Brain microvascular endothelial cell (primary cell): ENCODE measurements around the gene ZNF394.
"Not testable (repeated sequence)": the region's sequence is repeated elsewhere in the genome, so short reads cannot be mapped to it uniquely, and the experiment has no call there.

ENCODE experiments used
- DNase-seq: peaks from one replicate; pipeline ENCODE4 v3.0.0-alpha.2; 2020
- H3K27ac ChIP-seq: fragments of 250-450 bp; sonication (Bioruptor Pico); 2 replicates; pipeline ENCODE4 v1.5.1; 2020; ENCODE audit warnings: mild to moderate bottlenecking, moderate library complexity
- H3K27me3 ChIP-seq: fragments of 250-450 bp; sonication (Bioruptor Pico); replicated peaks from 2 replicates; pipeline ENCODE4 v1.5.1; 2020; ENCODE audit warnings: mild to moderate bottlenecking
- H3K36me3 ChIP-seq: fragments of 250-450 bp; sonication (Bioruptor Pico); replicated peaks from 2 replicates; pipeline ENCODE4 v1.5.1; 2020; ENCODE audit warnings: mild to moderate bottlenecking
- H3K4me3 ChIP-seq: 2 replicates; pipeline ENCODE4 v1.5.1; 2011; ENCODE audit warnings: low read depth, mild to moderate bottlenecking, control low read depth, low read length, moderate library complexity
- in situ Hi-C: cut with HindIII; loops from 2 replicates; pipeline ENCODE4 v1.10.0; 2017; ENCODE audit warnings: low sequenced_read_pairs, low pct_ligation_motif_present
- TF ChIP-seq, protein P1 (sequence below): IDR thresholded peaks from 2 replicates; pipeline ENCODE4 v1.5.1; 2011; ENCODE audit warnings: low read depth, mild to moderate bottlenecking, moderate library complexity, low read length, control low read depth, inconsistent platforms; ENCODE audit errors: missing control alignments

The ZNF394 gene

DNA sequence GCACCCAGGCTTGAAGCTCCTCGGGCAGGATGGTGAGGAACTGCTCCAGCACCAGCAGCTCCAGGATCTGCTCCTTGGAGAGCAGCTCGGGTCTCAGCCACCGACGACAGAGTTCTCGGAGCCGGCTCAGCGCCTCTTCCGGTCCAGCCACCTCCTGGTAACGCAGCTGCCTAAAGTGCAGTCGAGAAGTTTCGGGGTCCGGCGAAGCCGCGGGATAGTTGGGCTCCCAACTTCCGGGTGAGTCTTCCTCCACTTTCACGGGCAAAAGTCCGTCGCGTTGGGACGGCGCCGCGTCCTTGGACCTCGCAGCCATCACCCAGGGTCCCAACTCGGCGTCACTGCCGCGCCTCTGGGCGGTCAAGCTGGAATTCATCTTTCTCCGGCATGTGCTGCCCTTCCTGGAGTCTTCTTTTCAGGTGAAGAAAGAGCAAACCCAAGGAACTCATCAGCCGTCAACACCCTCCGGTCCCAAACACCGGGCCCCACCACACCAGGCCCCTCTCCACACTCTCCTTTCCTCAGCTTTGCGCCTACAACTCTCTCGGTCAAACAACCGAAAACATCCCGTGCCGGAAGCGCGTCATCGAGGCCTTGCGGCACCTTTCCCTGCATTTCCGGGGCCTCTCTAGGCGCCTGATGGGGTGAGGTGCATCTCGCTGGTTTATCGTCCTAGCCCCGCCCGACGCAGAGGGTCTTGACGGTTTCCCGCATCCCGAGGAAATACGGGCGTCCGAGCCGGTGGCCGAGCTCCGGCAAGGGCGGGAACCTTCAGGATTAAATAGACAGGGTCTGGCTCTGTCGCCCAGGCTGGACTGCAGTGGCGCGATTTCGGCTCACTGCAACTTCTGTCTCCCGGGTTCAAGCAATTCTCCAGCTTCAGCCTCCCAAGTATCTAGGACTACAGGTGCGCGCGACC is at the start of gene ZNF394:
Gene ZNF394 (minus strand): TSS at position 561 of the 916 bp plus-strand sequence. CDS start 188 bp downstream, at position 373.
- Histone ChIP-seq H3K27me3 (no peaks in the 10 kb centered on the region), H3K36me3 (peaks cover 15% of the 10 kb centered on the region), H3K27ac (peak within 1 kb of the TSS; percentile 89), H3K4me3 (peak within 1 kb of the TSS; percentile 78)
- TF ChIP-seq, protein P1, sequence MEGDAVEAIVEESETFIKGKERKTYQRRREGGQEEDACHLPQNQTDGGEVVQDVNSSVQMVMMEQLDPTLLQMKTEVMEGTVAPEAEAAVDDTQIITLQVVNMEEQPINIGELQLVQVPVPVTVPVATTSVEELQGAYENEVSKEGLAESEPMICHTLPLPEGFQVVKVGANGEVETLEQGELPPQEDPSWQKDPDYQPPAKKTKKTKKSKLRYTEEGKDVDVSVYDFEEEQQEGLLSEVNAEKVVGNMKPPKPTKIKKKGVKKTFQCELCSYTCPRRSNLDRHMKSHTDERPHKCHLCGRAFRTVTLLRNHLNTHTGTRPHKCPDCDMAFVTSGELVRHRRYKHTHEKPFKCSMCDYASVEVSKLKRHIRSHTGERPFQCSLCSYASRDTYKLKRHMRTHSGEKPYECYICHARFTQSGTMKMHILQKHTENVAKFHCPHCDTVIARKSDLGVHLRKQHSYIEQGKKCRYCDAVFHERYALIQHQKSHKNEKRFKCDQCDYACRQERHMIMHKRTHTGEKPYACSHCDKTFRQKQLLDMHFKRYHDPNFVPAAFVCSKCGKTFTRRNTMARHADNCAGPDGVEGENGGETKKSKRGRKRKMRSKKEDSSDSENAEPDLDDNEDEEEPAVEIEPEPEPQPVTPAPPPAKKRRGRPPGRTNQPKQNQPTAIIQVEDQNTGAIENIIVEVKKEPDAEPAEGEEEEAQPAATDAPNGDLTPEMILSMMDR: peak; percentile 12
- peak; percentile 84 for DNase-seq
- in situ Hi-C loops: no loop called here

DNA sequence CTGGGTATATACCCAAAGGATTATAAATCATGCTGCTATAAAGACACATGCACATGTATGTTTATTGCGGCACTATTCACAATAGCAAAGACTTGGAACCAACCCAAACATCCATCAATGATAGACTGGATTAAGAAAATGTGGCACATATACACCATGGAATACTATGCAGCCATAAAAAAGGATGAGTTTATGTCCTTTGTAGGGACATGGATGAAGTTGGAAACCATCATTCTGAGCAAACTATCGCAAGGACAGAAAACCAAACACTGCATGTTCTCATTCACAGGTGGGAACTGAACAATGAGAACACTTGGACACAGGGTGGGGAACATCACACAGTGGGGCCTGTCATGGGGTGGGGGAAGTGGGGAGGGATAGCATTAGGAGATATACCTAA is 49.5 kb upstream of the ZNF394 start:
- H3K36me3 ChIP-seq, in situ Hi-C loops, H3K27ac ChIP-seq, H3K27me3 ChIP-seq, H3K4me3 ChIP-seq, DNase-seq: not testable (repeated sequence)

DNA sequence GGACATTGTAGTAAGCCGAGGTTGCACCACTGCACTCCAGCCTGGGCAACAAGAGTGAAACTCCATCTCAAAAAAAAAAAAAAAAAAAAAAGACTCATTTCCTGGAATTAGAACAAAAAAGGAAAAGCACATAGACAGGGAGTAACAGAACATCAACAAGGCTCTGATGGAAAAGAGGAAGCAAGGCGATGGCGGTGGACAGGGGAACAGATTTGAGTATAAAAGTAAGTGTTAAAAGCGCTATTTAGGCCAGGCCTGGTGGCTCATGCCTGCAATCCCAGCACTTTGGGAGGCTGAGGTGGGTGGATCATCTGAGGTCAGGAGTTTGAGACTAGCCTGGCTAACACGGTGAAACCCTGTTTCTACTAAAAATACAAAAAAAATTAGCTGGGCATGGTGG is 45.2 kb upstream of the ZNF394 start:
- DNase-seq, H3K36me3 ChIP-seq, H3K27ac ChIP-seq, in situ Hi-C loops, H3K4me3 ChIP-seq, H3K27me3 ChIP-seq: not testable (repeated sequence)

DNA sequence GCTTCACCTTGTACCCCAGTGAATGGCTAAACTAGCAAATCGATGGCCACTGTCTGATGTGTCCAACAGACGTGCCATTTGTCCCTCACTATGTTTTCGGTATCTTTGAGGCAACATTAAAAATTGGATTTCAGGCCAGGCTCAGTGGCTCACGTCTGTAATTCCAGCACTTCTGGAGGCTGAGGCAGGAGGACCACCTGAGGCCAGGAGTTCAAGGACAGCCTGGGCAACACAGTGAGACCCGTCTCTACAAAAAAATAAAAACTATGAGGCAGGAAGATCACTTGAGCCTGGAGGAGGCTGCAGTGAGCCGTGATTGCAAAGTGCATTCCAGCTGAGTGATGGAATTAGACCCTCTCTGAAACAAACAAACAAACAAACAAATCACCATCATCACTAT is 43.8 kb upstream of the ZNF394 start:
- Histone ChIP-seq H3K27me3 (no peaks in the 10 kb centered on the region), H3K4me3 (no peak overlapping the region), H3K36me3 (peaks cover 4% of the 10 kb centered on the region), H3K27ac (no peak overlapping the region)
- no peak for DNase-seq
- TF ChIP-seq, protein P1: no peak
- in situ Hi-C loops: no loop called here

DNA sequence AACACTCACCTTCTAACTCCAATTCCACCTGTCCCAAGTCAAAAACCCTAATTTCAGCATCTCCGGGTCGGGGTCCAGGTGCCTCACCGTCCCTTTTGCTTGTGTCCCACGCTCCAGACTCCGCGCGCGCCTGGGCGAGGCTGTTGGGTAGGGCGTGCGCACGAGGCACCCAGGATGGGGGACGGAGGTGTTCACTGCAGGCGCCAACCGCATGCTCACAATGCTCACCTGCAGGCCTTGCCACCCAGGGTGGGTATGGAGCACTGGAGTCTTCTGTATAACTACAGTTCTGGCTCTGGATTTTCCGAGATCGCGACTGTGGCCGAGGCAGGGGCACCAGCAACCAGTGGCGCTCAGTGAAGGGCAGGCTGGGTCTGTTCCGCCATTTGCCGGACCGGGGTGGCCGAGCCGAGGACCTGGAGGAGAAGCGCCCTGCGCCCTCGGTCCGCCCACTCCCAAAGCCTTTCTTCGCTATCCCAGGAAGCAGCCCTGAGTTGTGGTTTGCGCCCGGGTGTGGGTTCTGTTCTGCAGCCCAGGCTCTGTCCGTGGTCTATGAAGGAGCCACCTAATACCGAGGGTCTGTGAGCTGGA is 43.1 kb upstream of the ZNF394 start:
- no peak overlapping the region for H3K4me3 ChIP-seq
- no peak for DNase-seq
- TF ChIP-seq, protein P1: no peak
- H3K27me3 ChIP-seq: no peaks in the 10 kb centered on the region
- H3K27ac ChIP-seq: no peak overlapping the region
- in situ Hi-C loops: no loop called here
- peaks cover 4% of the 10 kb centered on the region for H3K36me3 ChIP-seq

DNA sequence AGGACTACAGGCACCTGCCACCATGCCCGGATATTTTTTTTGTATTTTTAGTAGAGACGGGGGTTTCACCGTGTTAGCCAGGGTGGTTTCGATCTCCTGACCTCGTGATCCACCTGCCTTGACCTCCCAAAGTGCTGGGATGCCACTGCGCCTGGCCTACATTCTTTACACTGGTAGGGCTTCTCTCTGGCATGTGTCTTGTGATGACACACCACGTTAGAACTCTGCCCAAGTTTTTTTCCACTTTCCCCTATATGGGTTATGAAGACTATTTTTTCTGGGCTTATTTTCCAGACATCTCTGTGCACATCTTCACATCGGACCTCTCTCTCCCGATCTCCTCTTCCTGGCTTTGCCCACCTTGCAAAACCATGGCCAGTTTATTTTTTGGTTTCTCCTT is 41.1 kb upstream of the ZNF394 start:
- in situ Hi-C loops: no loop called here
- Histone ChIP-seq H3K27ac (no peak overlapping the region), H3K36me3 (no peaks in the 10 kb centered on the region), H3K4me3 (no peak overlapping the region), H3K27me3 (no peaks in the 10 kb centered on the region)
- no peak for DNase-seq
- TF ChIP-seq, protein P1: no peak
